ENCODE measurements around the gene GPR148.

GPR148 gene

DNA sequence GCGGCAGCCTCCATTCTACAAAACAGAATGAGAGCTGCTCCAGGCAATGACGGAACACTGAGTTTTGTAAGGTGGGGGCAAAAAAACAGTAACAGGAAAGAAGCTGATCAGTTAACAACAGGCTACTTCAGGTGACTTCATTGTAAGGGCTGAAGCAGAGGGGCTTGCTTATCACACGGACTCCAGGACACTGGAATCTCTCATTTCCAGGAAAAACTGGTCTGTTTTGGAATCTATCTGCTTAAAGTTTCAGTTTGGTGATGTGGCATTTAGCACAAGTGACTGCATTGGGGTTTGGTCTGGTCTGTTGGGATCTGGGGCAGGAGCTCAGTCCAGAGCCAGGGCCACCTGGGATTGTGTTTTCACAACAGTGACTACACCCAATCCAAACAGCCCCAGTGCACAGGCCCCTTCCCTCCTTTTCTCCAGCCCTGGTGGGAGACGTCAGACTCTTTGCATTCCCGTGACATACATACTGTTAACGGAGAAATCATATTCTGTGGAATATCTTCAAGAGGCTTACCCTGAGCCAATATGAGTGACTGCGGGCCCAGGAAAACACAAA is 40.6 kb downstream of the GPR148 start:
- no peak for DNase-seq (ENCODE audit: low spot score)

DNA sequence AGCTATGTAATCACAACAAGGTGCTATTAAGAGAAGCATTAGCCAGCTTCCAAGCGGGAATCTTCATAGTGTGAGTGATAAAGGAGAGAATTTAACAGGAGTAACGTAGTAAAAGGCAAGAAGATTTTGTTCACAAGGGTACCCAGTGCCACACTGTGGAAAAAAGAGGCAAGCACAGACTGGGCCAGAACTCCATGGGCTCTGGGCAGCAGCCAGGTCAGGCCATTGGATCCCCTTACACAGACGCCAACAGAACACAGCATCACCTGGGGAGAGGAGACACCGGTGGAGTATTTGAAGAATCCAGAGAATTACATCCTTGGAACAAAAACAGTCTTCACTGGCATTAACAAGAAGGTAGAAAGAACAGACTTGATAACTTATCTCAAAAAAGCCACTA is 47.7 kb downstream of the GPR148 start:
- DNase-seq (ENCODE audit: low spot score): no peak

DNA sequence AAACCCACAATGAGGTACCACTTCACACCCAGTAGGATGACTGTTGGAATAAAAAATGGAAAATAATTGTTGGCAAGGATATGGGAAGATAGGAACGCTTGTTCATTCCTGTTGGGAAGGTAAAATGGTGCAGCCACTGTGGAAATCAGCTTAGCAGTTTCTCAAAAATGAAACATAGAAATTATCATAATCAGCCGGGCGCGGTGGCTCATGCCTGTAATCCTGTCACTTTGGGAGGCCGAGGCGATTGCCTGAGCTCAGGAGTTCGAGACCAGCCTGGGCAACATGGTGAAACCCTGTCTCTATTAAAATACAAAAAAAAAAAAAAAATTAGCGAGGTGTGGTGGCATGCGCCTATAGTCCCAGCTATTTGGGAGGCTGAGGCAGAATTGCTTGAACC is 49.9 kb downstream of the GPR148 start:
- DNase-seq (ENCODE audit: low spot score): no peak

Data from HuH-7.5 (cell line).